ENCODE data around the gene ZCCHC14. TPM values are rescaled to one million over a fixed set of nuclear protein-coding genes. Genes with fewer than 3 reads are reported as not detected.
"Not testable (repeated sequence)": the region's sequence is repeated elsewhere in the genome, so short reads cannot be mapped to it uniquely, and the experiment has no call there.

The ZCCHC14 gene
- total RNA-seq, 2 experiments from 2014 or later, result 4.7 to 5.2 TPM

DNA sequence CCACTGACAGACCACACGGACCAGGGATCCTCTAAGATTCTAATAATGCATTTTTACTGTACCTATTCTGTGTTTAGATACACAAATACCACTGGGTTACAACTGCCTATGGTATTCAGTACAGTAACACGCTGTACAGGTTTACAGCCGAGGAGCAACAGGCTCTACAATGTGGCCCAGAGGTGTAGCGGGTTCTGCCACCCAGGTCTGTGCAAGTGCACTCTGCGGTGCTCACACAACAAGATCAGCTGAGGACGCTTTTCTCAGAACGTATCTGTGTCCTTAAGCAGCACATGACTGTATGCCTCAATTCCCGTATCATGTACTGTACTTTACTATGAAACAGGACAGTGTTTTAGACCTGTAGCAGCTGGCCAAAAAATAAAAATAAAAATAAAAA lies 6.5 kb downstream of the ZCCHC14 start:
- ChIA-PET POLR2A (no interaction called here), CTCF (interaction anchor here (1.9 kb wide), 1 partner anchor 150 kb away, joined by 6 read pairs; no protein-coding TSS in a partner anchor)

- CTCF ChIA-PET, result interaction anchor here (0.7 to 1.9 kb wide), 4 partner anchors 9 to 150 kb away, joined by 3 to 6 read pairs (median 4); no protein-coding TSS in a partner anchor
- POLR2A ChIA-PET, result not testable (repeated sequence)
Observed at GRCh38 chr16:87485792-87486191, 7.0 kb downstream of the ZCCHC14 start.

DNA sequence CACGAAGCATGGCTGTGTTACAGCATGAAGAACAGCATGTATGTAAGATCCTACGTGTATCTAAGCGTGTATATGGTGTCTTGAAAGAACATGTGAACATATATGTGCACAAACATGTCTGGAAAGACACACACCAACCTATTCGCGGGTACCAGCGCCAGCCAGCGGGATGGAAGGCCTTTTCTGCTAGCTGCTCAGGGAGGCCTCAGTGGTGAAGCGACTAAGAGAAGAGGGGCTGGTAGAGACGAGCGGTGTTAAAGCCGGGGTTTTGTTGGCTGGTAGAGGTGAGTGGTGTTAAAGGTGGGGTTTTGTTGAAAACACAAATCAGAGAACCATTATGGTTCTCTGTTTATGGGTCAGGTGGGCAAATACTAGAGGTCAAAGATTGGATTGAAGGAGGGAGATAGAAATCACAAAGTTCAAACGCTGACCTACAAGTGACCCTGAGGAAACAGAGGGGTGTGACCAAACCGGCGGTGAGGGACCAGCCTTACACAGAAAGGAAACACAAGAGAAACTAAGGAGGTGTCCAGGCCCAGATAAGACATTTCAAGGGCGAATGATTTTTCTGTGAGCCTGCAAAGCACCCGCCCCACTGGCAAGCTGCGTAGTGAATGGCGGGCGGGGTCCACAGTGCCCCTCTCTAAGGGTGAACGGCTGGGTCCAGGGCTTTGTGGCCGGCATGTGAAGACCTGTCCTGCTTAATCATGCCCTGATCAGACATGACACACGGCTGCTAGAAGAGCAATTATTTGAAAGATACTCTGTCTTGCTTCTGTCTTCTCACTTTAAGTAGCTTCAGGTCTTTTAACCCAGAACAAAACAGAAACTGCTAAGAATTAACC lies 8.1 kb downstream of the ZCCHC14 start:
- CTCF ChIA-PET, result interaction anchor here (0.9 to 1.9 kb wide), 2 partner anchors 12 to 151 kb away, joined by 3 to 6 read pairs; no protein-coding TSS in a partner anchor
- POLR2A ChIA-PET, result no interaction called here

GRCh38 chr16:87483481-87483880 lies 9.3 kb downstream of the ZCCHC14 start:
- ChIA-PET CTCF (no interaction called here), POLR2A (no interaction called here)

DNA sequence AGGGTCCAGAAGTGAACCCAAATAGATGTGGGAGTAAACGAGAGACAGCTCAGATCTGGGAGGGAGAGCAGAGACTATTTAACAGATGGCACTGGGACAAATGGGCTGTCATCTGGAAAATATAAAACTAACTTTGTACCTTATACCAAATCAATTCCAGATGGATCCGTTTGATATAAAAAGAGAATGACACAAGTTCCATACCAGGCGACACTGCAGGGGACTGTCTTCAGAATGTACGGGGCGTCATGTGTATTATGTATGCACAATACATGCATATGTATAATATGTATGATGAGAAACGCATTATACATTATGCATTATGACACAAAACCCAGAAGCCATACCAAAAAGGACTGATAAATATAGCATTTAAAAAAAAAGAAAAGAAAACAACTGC lies 10.2 kb downstream of the ZCCHC14 start:
- CTCF ChIA-PET, POLR2A ChIA-PET: not testable (repeated sequence)

DNA sequence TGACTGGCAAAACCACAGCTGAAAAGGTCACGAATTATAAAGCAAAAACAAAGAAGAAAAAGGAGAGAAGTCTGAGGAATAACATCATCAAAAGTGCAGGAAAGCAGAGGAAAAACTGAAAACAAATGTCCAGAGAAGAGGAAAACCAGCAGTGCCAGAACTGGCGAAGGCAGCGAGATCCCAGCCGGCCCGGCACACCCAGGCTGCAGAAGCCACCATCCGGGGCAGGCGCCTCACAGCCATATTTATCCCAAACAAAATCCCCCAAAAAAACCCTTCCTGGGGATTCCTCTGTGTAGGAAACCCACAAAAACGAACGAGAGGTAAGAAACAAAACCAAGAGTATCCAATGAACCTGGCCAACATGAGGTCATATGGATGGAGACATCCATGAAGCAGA lies 10.6 kb downstream of the ZCCHC14 start:
- CTCF ChIA-PET, result no interaction called here
- POLR2A ChIA-PET, result no interaction called here

- POLR2A ChIA-PET, CTCF ChIA-PET: not testable (repeated sequence)
Observed at GRCh38 chr16:87481711-87482110, 11.1 kb downstream of the ZCCHC14 start.

GRCh38 chr16:87477209-87477981 lies 15.4 kb downstream of the ZCCHC14 start:
- POLR2A ChIA-PET, CTCF ChIA-PET: not testable (repeated sequence)

- ChIA-PET CTCF (interaction anchor here (0.9 kb wide), 1 partner anchor 162 kb away, joined by 3 read pairs; no protein-coding TSS in a partner anchor), POLR2A (no interaction called here)
Observed at GRCh38 chr16:87474566-87474996, 18.2 kb downstream of the ZCCHC14 start.

- POLR2A ChIA-PET, result no interaction called here
Observed at GRCh38 chr16:87474017-87474416, 18.8 kb downstream of the ZCCHC14 start.

GRCh38 chr16:87472935-87473334 lies 19.9 kb downstream of the ZCCHC14 start:
- ChIA-PET CTCF (no interaction called here), POLR2A (no interaction called here)

More at GRCh38 chr16:87474017-87474416, 18.8 kb downstream of the ZCCHC14 start:
- CTCF ChIA-PET, result no interaction called here

GRCh38 chr16:87472142-87472778 lies 20.6 kb downstream of the ZCCHC14 start:
- ChIA-PET CTCF (no interaction called here), POLR2A (no interaction called here)

GRCh38 chr16:87471278-87472141 lies 21.3 kb downstream of the ZCCHC14 start:
- ChIA-PET POLR2A (no interaction called here), CTCF (no interaction called here)

DNA sequence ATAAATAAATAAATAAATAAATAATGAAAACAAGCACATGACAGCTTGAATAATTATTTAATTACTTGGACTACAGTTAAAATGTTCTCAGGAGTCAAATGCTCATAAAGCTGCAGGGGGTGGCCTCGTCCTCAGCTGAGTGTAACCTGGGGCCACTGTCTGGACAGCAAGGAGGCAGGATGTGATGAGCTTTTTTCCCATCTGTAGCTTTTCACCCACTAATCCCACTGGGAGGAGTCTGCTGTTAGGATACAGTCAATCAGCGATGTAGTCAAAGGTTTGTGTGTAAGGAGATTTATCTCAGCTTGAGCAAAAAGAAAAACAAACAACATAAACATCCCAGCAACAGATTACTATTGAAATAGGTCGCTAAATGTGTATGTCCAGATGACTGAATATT lies 22.5 kb downstream of the ZCCHC14 start:
- POLR2A ChIA-PET, result no interaction called here
- CTCF ChIA-PET, result no interaction called here

DNA sequence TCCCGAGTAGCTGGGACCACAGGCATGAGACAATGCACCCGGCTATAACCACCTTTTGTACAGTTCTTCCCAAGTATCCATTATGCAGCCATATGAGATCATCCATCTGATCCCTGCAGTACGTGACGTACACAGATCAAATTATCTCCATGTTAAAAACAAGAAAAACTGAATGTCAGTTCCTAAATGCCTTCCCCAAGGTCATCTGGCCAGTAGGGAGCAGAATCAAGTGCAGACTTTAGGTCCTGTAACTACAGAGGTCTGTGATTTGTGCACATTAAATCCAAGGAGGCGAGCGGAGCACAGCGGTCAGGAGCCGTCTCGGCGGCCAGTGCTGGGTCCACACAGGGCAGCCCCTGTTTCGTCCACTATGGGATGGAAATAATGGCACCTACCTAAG lies 23.7 kb downstream of the ZCCHC14 start:
- POLR2A ChIA-PET, result no interaction called here
- CTCF ChIA-PET, result no interaction called here

- POLR2A ChIA-PET, result no interaction called here
Observed at GRCh38 chr16:87468550-87468949, 24.3 kb downstream of the ZCCHC14 start.

GRCh38 chr16:87466975-87467501 lies 25.8 kb downstream of the ZCCHC14 start:
- POLR2A ChIA-PET, result no interaction called here
- CTCF ChIA-PET, result interaction anchor here (0.6 kb wide), 1 partner anchor 17 kb away, joined by 3 read pairs; no protein-coding TSS in a partner anchor

More at GRCh38 chr16:87468550-87468949, 24.3 kb downstream of the ZCCHC14 start:
- CTCF ChIA-PET, result no interaction called here

DNA sequence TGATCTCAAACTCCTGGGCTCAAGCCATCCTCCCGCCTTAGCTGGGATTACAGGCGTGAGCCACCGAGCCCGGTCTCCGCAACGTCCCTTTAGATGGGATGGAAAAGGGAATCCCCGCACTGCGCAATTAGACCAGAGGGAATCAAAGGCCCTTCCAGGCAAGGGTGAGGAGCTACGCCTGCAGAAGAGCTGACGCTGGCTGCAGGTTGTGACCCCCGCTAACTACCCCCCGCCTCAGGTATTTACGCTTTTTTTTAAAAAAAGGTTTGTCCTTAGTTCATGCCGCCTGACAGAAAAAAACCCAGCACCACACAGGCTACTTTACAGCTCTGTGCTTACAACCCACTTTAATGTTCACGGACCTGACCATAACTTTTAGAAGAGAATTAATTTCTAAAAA lies 26.9 kb downstream of the ZCCHC14 start:
- ChIA-PET CTCF (no interaction called here), POLR2A (no interaction called here)

GRCh38 chr16:87465306-87465705 lies 27.5 kb downstream of the ZCCHC14 start:
- ChIA-PET POLR2A (no interaction called here), CTCF (no interaction called here)

Measured in activated CD8-positive, alpha-beta memory T cell treated with anti-CD3 and anti-CD28 coated beads for 36 hours (primary cell).